ENCODE measurements around the gene ARPC1A.
"Not testable (repeated sequence)": the region's sequence is repeated elsewhere in the genome, so short reads cannot be mapped to it uniquely, and the experiment has no call there.

The ARPC1A gene

GRCh38 chr7:99371376-99371920, 45.8 kb downstream of the ARPC1A start:
- no peak for DNase-seq (ENCODE audit: low read depth)

GRCh38 chr7:99372275-99373090, 46.8 kb downstream of the ARPC1A start:
- DNase-seq (ENCODE audit: low read depth), result no peak

DNA sequence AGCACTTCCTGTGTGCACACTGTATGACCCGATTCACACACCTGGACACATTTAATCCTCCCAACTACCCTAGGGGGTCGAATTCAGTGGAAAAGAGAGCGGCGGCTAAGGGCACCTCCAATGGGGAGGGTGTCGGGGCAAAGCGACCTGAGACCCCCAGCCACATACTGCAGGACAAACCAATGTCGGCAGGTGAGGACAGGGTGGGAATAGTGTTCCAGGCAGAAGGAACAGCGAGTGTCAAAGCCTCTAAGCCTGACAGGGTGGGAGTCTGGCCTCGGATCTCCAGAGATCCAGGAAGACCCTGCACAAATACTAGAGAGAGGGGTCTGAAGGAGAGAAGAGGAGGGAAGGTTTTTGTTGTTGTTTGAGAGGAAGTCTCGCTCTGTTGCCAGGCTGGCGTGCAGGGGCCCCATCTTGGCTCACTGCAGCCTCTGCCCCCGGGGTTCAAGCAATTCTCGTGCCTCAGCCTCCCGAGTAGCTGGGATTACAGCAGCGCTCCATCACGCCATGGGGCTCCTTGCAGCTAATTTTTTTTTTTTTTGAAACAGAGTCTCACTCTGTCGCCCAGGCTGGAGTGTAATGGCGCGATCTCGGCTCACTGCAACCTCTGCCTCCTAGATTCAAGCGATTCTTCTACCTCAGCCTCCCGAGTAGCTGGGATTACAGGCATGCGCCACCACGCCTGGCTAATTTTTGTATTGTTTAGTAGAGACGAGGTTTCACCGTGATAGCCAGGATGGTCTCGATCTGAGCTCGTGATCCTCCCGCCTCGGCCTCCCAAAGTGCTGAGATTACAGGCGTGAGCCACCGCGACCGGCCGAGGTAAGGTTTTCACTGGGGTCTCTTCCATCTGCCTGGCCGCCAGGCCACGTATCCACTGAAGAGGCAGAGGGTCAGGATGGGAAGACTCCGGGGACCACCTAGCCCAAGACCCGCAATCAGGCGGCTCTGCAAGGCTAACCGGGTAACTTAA, 47.7 kb downstream of the ARPC1A start:
- no peak for DNase-seq (ENCODE audit: low read depth)

DNA sequence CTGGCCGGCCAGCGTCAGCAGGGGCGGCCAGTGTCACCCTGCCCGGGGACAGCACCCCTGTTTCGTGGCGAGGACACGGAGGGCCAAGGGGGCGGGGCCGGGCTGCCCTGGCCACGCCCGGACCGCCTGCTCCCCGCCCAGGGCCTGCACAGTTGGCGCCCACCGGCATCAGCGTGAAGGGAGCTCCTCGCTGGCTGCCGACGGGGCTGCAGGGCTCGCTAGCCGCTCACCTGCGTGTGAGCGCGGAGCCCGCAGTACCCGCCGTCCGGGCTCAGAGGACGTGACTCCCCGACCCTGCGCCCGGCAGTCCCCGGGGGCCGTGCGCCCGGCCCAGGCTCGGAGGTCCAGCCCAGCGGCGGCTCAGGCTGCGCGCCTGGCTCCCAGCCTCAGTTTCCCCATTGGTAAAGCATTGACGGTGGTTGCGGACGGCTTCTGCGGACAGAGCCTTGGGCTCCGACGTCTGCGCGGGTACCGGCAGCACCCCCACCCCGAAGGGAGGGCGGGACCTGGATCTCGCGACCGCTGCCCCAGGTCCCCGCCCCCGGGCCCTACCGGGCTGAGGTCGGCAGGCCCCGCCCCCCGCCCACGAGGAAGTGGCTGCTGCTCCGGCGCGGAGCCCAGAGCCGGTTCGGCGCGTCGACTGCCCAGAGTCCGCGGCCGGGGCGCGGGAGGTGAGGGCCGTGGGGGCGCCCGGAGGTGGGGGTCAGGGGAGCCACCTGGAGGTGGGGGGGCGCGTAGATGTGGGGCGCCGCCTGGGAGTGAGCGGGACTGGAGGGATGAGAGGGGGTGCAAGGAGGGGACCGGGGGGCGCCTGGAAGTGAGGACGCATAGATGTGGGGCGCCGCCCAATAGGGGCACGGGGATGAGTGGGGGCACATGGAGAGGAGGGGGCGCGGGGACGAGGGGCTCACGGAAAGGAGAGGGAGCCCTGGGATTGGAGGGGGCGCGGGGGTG, 48.7 kb downstream of the ARPC1A start, which contains the start of gene ARPC1B:
Gene ARPC1B (plus strand): TSS at position 620 of the 954 bp plus-strand sequence. CDS start 10,985 bp downstream, outside the sequence.
- peak; percentile 82 for DNase-seq (ENCODE audit: low read depth)

DNA sequence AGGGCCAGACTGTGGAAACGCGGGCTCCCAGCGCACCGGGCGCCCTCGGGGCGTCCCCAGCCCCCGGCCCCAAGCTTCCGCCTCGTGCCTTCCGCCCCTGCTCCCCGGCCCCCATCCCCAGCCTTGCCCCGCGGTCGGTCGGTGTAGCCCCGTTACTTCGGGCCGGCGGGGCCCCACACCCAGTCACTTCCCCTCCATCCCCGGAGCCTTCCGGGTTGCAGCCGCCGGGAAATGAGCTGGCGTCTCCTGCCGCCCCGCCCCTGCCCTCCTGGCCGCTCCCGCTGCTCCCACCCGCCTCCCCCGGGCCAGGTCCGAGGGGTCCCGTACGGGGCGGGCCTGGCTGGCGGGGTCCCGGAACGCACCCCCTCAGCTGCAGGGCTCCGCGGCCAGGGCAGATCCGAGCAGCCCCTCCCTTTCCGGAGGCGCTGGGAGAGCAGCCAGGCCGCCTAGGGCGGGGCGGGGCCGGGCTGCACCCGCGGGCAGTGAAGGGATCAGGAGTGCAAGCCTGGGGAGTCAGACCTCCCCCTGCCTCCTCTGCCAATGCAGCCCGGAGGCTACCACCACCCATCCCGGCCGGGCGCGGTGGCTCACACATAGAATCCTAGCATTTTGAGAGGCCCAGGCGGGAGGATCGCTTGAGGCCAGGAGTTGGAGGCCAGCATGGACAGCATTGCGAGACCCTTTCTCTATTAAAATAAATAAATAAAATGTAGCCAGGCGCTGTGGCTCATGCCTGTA, 49.5 kb downstream of the ARPC1A start:
- DNase-seq (ENCODE audit: low read depth), result no peak

- no peak for DNase-seq (ENCODE audit: low read depth)
These were observed 53.4 kb downstream of the ARPC1A start for GRCh38 chr7:99379043-99379577.

- not testable (repeated sequence) for DNase-seq (ENCODE audit: low read depth)
These were observed 54.0 kb downstream of the ARPC1A start for GRCh38 chr7:99379693-99380031.

DNA sequence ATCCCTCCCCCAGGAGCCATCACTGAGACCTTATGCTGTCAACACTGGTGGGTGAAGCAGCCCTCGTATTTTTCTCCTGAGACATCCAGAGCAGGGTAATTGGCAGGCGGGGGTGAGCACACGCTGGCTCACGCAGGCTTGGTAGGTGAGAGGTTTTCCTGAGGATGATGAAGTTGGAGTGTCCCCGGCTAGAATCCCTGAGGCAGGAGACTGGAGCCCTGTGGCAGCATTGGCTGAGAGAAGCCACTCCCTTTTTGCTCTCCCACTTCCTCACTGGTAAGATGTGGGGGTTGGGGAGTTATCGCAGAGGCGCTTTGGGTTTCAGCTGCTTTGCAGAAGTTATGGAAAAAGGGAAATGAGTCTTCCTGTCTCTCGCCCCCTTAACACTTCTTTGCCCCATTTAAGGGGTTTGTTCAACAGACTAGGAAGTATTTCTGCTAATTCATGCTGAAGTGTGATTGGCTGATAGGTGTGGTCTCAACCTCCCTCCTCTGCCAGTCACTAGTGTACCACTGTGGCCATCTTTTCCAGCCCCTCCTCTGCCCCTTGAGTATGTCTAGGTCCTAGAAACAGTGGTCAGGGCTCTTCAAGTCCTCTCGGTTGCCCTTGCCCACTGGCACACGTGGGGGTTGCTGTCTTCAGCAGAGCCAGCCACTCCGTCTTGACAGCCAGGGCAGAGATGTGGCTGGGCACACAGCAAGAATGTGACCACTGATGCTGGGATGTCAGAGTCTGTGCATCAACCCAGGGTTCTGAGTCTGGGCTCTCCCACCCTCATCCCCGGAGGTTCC, 54.5 kb downstream of the ARPC1A start:
- no peak for DNase-seq (ENCODE audit: low read depth)

GRCh38 chr7:99380823-99381663, 55.3 kb downstream of the ARPC1A start:
- peak; percentile 88 for DNase-seq (ENCODE audit: low read depth)

GRCh38 chr7:99381664-99382075, 56.0 kb downstream of the ARPC1A start:
- no peak for DNase-seq (ENCODE audit: low read depth)

DNA sequence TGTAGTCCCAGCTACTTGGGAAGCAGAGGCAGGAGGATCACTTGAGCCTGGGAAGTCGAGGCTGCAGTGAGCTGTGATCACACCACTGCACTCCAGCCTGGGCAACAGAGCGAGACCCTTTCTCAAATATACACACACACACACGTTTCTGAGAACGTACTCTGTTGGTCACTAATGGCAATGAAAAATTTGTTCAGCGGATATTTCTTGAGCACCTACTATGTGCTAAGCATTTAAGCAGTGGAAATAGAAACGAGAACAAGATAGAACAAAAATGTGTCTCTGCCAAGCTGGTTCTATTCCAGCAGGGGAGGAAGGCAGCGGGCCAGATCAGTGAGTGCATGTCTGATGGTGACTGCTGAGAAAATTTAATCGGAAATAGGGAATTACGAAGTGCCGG, 57.5 kb downstream of the ARPC1A start:
- DNase-seq (ENCODE audit: low read depth), result no peak

- DNase-seq (ENCODE audit: low read depth), result no peak
These were observed 58.2 kb downstream of the ARPC1A start for GRCh38 chr7:99383791-99384370.

GRCh38 chr7:99384523-99384922, 58.8 kb downstream of the ARPC1A start:
- no peak for DNase-seq (ENCODE audit: low read depth)

DNA sequence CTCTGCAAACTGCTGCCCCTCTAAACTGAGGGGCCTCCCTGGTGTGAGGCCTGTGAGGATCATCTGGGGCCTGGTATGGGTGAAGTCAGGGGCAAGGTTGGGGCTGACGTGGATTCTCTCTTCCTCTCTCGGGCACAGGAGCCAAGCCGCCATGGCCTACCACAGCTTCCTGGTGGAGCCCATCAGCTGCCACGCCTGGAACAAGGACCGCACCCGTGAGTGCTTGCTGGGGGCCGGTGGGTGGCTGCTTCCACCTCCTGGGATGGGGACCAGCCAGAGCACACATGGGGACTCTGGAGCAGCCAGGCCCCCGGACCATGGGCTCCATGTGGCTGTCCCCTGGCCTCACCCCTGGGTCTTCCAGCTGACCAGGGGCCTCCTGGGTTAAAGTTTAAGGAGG, 59.9 kb downstream of the ARPC1A start:
- no peak for DNase-seq (ENCODE audit: low read depth)

DNA sequence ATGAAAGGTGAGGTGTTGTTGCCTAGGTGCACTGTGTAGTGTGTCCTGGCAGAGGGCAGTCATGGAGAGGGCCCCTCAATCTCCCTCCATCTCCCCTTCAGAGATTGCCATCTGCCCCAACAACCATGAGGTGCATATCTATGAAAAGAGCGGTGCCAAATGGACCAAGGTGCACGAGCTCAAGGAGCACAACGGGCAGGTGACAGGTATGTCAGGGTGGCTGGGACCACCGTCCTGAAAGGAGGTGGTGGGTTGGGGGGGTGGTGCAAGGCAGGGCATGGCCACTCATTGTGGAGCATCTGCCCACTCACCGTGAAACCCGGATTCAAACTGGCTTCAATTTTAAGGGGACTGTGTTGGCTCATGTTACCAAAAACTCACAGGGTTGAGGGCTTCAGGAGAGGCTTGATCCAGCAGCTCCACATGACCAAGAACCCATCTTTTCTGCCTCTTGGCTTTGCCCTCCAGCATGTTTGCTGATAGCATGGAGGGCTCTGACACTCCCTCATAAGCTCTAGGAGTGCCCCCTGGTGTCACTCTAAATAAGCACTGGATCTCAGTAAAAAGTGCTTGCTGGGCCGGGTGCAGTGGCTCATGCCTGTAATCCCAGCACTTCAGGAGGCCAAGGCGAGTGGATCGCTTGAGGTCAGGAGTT, 61.0 kb downstream of the ARPC1A start:
- no peak for DNase-seq (ENCODE audit: low read depth)

- not testable (repeated sequence) for DNase-seq (ENCODE audit: low read depth)
These were observed 61.5 kb downstream of the ARPC1A start for GRCh38 chr7:99387239-99387635.

DNA sequence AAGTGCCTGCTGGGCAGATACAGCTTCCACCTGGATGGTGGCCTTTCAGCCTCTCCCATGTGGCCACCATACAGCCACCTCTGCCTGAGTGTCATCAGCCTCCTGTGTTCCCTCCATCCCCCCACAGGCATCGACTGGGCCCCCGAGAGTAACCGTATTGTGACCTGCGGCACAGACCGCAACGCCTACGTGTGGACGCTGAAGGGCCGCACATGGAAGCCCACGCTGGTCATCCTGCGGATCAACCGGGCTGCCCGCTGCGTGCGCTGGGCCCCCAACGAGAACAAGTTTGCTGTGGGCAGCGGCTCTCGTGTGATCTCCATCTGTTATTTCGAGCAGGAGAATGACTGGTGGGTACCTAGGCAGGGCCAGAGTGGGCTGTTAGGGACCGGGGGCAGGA, 62.2 kb downstream of the ARPC1A start:
- DNase-seq (ENCODE audit: low read depth), result no peak

GRCh38 chr7:99389772-99390171, 64.1 kb downstream of the ARPC1A start:
- DNase-seq (ENCODE audit: low read depth), result no peak
